Natural killer cell (primary cell): Measurements from ENCODE around the gene SOCS2. TPM values are rescaled to one million over a fixed set of nuclear protein-coding genes. Genes with fewer than 3 reads are reported as not detected.
A peak's percentile ranks its signal among the peaks of the same experiment; 100 is the strongest.

Experiments used
- ATAC-seq, 3 donors: fragments of 150-1000 bp in 2 of 3; fragments of 200-7000 bp in 1 of 3; cut with Tn5 transposase; 1 replicate in 1 of 3; 2 replicates in 2 of 3; pipeline ENCODE4 v1.10.0; 2021; ENCODE audit warnings: mild to moderate bottlenecking in 2 of 3, moderate library complexity in 2 of 3
- DNase-seq, 2 donors: peaks; one replicate each; pipeline versions ENCODE4 v3.0.0 to v3.0.0-alpha.2; 2013 to 2021; ENCODE audit warnings: mixed read lengths in 1 of 2
- H3K27ac ChIP-seq: one replicate; pipeline ENCODE4 v1.5.1; 2013; ENCODE audit warnings: mild to moderate bottlenecking, low read length
- H3K27me3 ChIP-seq: one replicate; pipeline ENCODE4 v1.6.1; 2013; ENCODE audit warnings: low read length; ENCODE audit not compliant: control insufficient read depth, insufficient read depth
- H3K36me3 ChIP-seq: one replicate; pipeline ENCODE4 v1.6.1; 2013; ENCODE audit warnings: low read length; ENCODE audit not compliant: control insufficient read depth, insufficient read depth
- H3K4me1 ChIP-seq: one replicate; pipeline ENCODE4 v1.6.1; 2013; ENCODE audit warnings: low read length; ENCODE audit not compliant: control insufficient read depth, insufficient read depth
- H3K4me3 ChIP-seq: one replicate; pipeline ENCODE4 v1.5.1; 2013; ENCODE audit warnings: low read length
- H3K9me3 ChIP-seq: one replicate; pipeline ENCODE4 v1.6.1; 2013; ENCODE audit warnings: low read length; ENCODE audit not compliant: control insufficient read depth, insufficient read depth
- H3K27ac Mint-ChIP-seq, 2 donors: one replicate each; pipeline ENCODE4 v1.8.0; 2022; ENCODE audit warnings: mild to moderate bottlenecking in 2 of 2, mixed read lengths in 2 of 2, moderate library complexity in 1 of 2
- H3K27me3 Mint-ChIP-seq, 2 donors: one replicate each; pipeline ENCODE4 v1.8.0; 2022; ENCODE audit warnings: low read depth in 2 of 2, mixed read lengths in 2 of 2
- H3K36me3 Mint-ChIP-seq: one replicate; pipeline ENCODE4 v1.8.0; 2022; ENCODE audit warnings: mixed read lengths
- H3K4me1 Mint-ChIP-seq, 2 donors: one replicate each; pipeline ENCODE4 v1.8.0; 2022; ENCODE audit warnings: mixed read lengths in 2 of 2
- H3K4me3 Mint-ChIP-seq: one replicate; pipeline ENCODE4 v1.8.0; 2022; ENCODE audit warnings: mild to moderate bottlenecking, moderate library complexity, mixed read lengths
- H3K9me3 Mint-ChIP-seq, 2 donors: one replicate each; pipeline ENCODE4 v1.8.0; 2022; ENCODE audit warnings: mixed read lengths in 2 of 2
- CTCF ChIP-seq: fragments of 200-600 bp; IDR thresholded peaks from one replicate; pipeline ENCODE4 v1.8.0; 2022; ENCODE audit warnings: antibody characterized with exemption
- WGBS: methylation state at CpG from one replicate; pipeline ENCODE4 v1.1.7; 2013; ENCODE audit warnings: missing lambda C conversion rate; ENCODE audit not compliant: insufficient coverage; 5-methylcytosine and 5-hydroxymethylcytosine counted together
- intact Hi-C: fragments of 100-400 bp; cut with micrococcal nuclease; formaldehyde crosslinking; loops from one replicate; pipeline ENCODE4 v1.14.2; 2022
- total RNA-seq, 4 donors: library from RNA; stranded (reverse); fragments of 120-200 nt in 1 of 4; gene quantifications; one replicate each; pipeline versions ENCODE4 v1.2.3 to v1.2.4, GENCODE V29; 2013 to 2022

Gene SOCS2
- total RNA-seq, 3 donors from 2014 or later (not counting 1 experiment from before 2014, with no cell fraction given), result 13.9 to 110 (median 26.7) TPM

GRCh38 chr12:93587611-93588010 is 15.1 kb downstream of the SOCS2 start:
- Histone ChIP-seq H3K4me1 (peaks cover 8% of the 10 kb centered on the region), H3K4me3 (no peak overlapping the region), H3K9me3 (no peaks in the 10 kb centered on the region), H3K36me3 (no peaks in the 10 kb centered on the region), H3K27ac (no peak overlapping the region), H3K27me3 (peaks cover 17% of the 10 kb centered on the region)
- ATAC-seq (no peak), DNase-seq (no peak)
- H3K27me3 Mint-ChIP-seq, result peaks cover 9 to 26% of the 10 kb centered on the region in 2 donors
- no peaks in the 10 kb centered on the region for H3K36me3 Mint-ChIP-seq
- no peak overlapping the region for H3K27ac Mint-ChIP-seq
- intact Hi-C loops, result no loop called here
- WGBS, result 59% methylated on average over 5 of the region's 5 CpGs
- peaks cover 18 to 22% of the 10 kb centered on the region in 2 donors for H3K4me1 Mint-ChIP-seq
- no peak overlapping the region for H3K4me3 Mint-ChIP-seq
- no peaks in the 10 kb centered on the region for H3K9me3 Mint-ChIP-seq
- TF ChIP-seq CTCF, result no peak

GRCh38 chr12:93589081-93589480 is 16.6 kb downstream of the SOCS2 start:
- ATAC-seq (no peak), DNase-seq (no peak)
- H3K4me3 Mint-ChIP-seq, result no peak overlapping the region
- intact Hi-C loops, result no loop called here
- no peak for TF ChIP-seq CTCF
- H3K27me3 Mint-ChIP-seq, result peaks cover 20 to 41% of the 10 kb centered on the region in 2 donors
- H3K27ac Mint-ChIP-seq, result no peak overlapping the region
- WGBS, result 48% methylated on average over 2 of the region's 2 CpGs
- H3K9me3 Mint-ChIP-seq, result no peaks in the 10 kb centered on the region
- H3K27me3 ChIP-seq, result peaks cover 28% of the 10 kb centered on the region
- H3K4me1 ChIP-seq, result peaks cover 8% of the 10 kb centered on the region
- H3K36me3 Mint-ChIP-seq, result no peaks in the 10 kb centered on the region
- H3K36me3 ChIP-seq, result no peaks in the 10 kb centered on the region
- no peak overlapping the region for H3K4me3 ChIP-seq
- no peaks in the 10 kb centered on the region for H3K9me3 ChIP-seq
- H3K27ac ChIP-seq, result no peak overlapping the region
- H3K4me1 Mint-ChIP-seq, result peaks cover 18 to 22% of the 10 kb centered on the region in 2 donors

GRCh38 chr12:93591137-93591868 is 18.8 kb downstream of the SOCS2 start:
- intact Hi-C loops, result no loop called here
- Mint-ChIP-seq H3K36me3 (no peaks in the 10 kb centered on the region), H3K4me1 (peaks cover 17 to 18% of the 10 kb centered on the region in 2 donors), H3K4me3 (peak overlapping the region; percentile 95), H3K27me3 (peaks cover 22 to 57% of the 10 kb centered on the region in 2 donors), H3K27ac (peak overlapping the region; percentile 24 to 57), H3K9me3 (no peaks in the 10 kb centered on the region)
- H3K36me3 ChIP-seq, result no peaks in the 10 kb centered on the region
- DNase-seq (peak; percentile 36 to 55), ATAC-seq (peak; percentile 84 to 89 (median 84))
- WGBS, result under 1% methylated on average over 34 of the region's 37 CpGs
- peak overlapping the region; percentile 44 for H3K4me3 ChIP-seq
- H3K27ac ChIP-seq, result no peak overlapping the region
- H3K27me3 ChIP-seq, result peaks cover 32% of the 10 kb centered on the region
- no peak for TF ChIP-seq CTCF
- H3K9me3 ChIP-seq, result no peaks in the 10 kb centered on the region
- peaks cover 8% of the 10 kb centered on the region for H3K4me1 ChIP-seq
